Natural killer cell (primary cell): ENCODE data around the gene TEX9. TPM values are rescaled to one million over a fixed set of nuclear protein-coding genes. Genes with fewer than 3 reads are reported as not detected.

ENCODE experiments used
- ATAC-seq, 3 donors: fragments of 150-1000 bp in 2 of 3; fragments of 200-7000 bp in 1 of 3; cut with Tn5 transposase; 1 replicate in 1 of 3; 2 replicates in 2 of 3; pipeline ENCODE4 v1.10.0; 2021; ENCODE audit warnings: mild to moderate bottlenecking in 2 of 3, moderate library complexity in 2 of 3
- DNase-seq, 2 donors: peaks; one replicate each; pipeline versions ENCODE4 v3.0.0 to v3.0.0-alpha.2; 2013 to 2021; ENCODE audit warnings: mixed read lengths in 1 of 2
- H3K27ac ChIP-seq: one replicate; pipeline ENCODE4 v1.5.1; 2013; ENCODE audit warnings: mild to moderate bottlenecking, low read length
- H3K27me3 ChIP-seq: one replicate; pipeline ENCODE4 v1.6.1; 2013; ENCODE audit warnings: low read length; ENCODE audit not compliant: control insufficient read depth, insufficient read depth
- H3K36me3 ChIP-seq: one replicate; pipeline ENCODE4 v1.6.1; 2013; ENCODE audit warnings: low read length; ENCODE audit not compliant: control insufficient read depth, insufficient read depth
- H3K4me1 ChIP-seq: one replicate; pipeline ENCODE4 v1.6.1; 2013; ENCODE audit warnings: low read length; ENCODE audit not compliant: control insufficient read depth, insufficient read depth
- H3K4me3 ChIP-seq: one replicate; pipeline ENCODE4 v1.5.1; 2013; ENCODE audit warnings: low read length
- H3K9me3 ChIP-seq: one replicate; pipeline ENCODE4 v1.6.1; 2013; ENCODE audit warnings: low read length; ENCODE audit not compliant: control insufficient read depth, insufficient read depth
- H3K27ac Mint-ChIP-seq, 2 donors: one replicate each; pipeline ENCODE4 v1.8.0; 2022; ENCODE audit warnings: mild to moderate bottlenecking in 2 of 2, mixed read lengths in 2 of 2, moderate library complexity in 1 of 2
- H3K27me3 Mint-ChIP-seq, 2 donors: one replicate each; pipeline ENCODE4 v1.8.0; 2022; ENCODE audit warnings: low read depth in 2 of 2, mixed read lengths in 2 of 2
- H3K36me3 Mint-ChIP-seq: one replicate; pipeline ENCODE4 v1.8.0; 2022; ENCODE audit warnings: mixed read lengths
- H3K4me1 Mint-ChIP-seq, 2 donors: one replicate each; pipeline ENCODE4 v1.8.0; 2022; ENCODE audit warnings: mixed read lengths in 2 of 2
- H3K4me3 Mint-ChIP-seq: one replicate; pipeline ENCODE4 v1.8.0; 2022; ENCODE audit warnings: mild to moderate bottlenecking, moderate library complexity, mixed read lengths
- H3K9me3 Mint-ChIP-seq, 2 donors: one replicate each; pipeline ENCODE4 v1.8.0; 2022; ENCODE audit warnings: mixed read lengths in 2 of 2
- WGBS: methylation state at CpG from one replicate; pipeline ENCODE4 v1.1.7; 2013; ENCODE audit warnings: missing lambda C conversion rate; ENCODE audit not compliant: insufficient coverage; 5-methylcytosine and 5-hydroxymethylcytosine counted together
- intact Hi-C: fragments of 100-400 bp; cut with micrococcal nuclease; formaldehyde crosslinking; loops from one replicate; pipeline ENCODE4 v1.14.2; 2022
- total RNA-seq, 4 donors: library from RNA; stranded (reverse); fragments of 120-200 nt in 1 of 4; gene quantifications; one replicate each; pipeline versions ENCODE4 v1.2.3 to v1.2.4, GENCODE V29; 2013 to 2022
- TF ChIP-seq, protein P1 (sequence below): fragments of 200-600 bp; IDR thresholded peaks from one replicate; pipeline ENCODE4 v1.8.0; 2022; ENCODE audit warnings: antibody characterized with exemption

Gene TEX9
- total RNA-seq, 3 donors from 2014 or later (not counting 1 experiment from before 2014, with no cell fraction given), result 0.54 to 1.1 (median 1.1) TPM

DNA sequence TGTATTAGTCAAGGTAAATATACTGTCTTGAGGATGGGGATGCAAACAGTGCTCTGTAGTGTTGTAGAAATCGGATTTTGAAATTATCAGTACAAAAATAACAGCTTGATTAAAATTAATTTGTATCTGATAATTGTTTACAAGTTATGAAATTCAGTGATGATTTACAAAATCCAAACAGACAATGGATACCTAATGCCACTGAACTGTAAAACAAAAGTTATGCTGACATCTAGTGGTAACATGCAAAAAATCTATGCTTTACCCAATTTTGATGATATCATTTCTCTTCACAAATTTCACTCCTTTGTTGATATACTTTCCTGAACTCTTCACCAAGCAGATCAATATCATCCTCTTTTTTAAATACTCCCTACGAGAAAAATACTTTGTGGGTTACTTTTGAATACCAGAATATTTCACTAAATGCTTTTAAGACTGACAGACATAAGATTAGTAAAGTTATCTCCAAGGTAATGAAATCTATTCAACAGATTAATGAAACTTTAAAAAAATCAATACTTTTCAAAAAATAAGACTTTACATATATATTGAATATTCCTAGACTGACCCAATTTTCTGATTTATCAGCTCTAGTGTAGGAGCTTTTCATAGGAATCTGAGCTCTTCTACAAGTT, 63.7 kb downstream of the TEX9 start:
- H3K4me3 ChIP-seq, result no peak overlapping the region
- intact Hi-C loops, result loop anchor here (5.0 to 10.0 kb wide), 2 partner anchors 182 to 784 kb away; no protein-coding TSS in a partner anchor
- ATAC-seq, result peak in 1 of 3 donors; percentile 38
- H3K27ac ChIP-seq, result no peak overlapping the region
- H3K9me3 ChIP-seq, result no peaks in the 10 kb centered on the region
- H3K4me1 ChIP-seq, result no peaks in the 10 kb centered on the region
- Mint-ChIP-seq H3K27ac (no peak overlapping the region), H3K4me1 (peaks cover 14 to 18% of the 10 kb centered on the region in 2 donors), H3K4me3 (no peak overlapping the region), H3K9me3 (peaks cover 3 to 5% of the 10 kb centered on the region in 2 donors), H3K36me3 (peaks cover 7% of the 10 kb centered on the region), H3K27me3 (no peaks in the 10 kb centered on the region)
- no peaks in the 10 kb centered on the region for H3K27me3 ChIP-seq
- DNase-seq, result peak in 1 of 2 donors; percentile 30
- H3K36me3 ChIP-seq, result no peaks in the 10 kb centered on the region
- TF ChIP-seq, protein P1, sequence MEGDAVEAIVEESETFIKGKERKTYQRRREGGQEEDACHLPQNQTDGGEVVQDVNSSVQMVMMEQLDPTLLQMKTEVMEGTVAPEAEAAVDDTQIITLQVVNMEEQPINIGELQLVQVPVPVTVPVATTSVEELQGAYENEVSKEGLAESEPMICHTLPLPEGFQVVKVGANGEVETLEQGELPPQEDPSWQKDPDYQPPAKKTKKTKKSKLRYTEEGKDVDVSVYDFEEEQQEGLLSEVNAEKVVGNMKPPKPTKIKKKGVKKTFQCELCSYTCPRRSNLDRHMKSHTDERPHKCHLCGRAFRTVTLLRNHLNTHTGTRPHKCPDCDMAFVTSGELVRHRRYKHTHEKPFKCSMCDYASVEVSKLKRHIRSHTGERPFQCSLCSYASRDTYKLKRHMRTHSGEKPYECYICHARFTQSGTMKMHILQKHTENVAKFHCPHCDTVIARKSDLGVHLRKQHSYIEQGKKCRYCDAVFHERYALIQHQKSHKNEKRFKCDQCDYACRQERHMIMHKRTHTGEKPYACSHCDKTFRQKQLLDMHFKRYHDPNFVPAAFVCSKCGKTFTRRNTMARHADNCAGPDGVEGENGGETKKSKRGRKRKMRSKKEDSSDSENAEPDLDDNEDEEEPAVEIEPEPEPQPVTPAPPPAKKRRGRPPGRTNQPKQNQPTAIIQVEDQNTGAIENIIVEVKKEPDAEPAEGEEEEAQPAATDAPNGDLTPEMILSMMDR, result peak; percentile 40
- no CpG with 5 or more reads among the region's 2 CpGs for WGBS

DNA sequence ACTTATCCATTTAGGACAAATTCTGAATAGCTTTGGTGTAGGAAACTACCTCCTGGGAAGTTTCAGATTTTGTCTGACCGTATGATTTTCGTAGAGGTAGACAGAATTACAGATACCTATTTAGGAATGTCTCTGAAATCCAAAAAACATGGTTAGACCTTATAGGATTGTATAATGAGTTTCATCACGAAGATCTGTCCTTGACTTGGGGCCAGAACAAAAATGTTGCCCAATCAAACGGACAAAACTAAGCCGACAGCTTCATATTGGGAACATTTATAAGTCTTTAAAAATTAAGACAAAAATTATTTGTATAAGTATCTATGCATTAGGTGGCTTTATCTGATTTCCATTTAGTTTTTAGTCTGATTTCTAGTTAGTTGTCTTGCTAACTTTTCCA, 67.1 kb downstream of the TEX9 start:
- no peak overlapping the region for H3K4me3 ChIP-seq
- TF ChIP-seq, protein P1, result no peak
- no peaks in the 10 kb centered on the region for H3K27me3 ChIP-seq
- H3K27me3 Mint-ChIP-seq, result no peaks in the 10 kb centered on the region
- H3K36me3 ChIP-seq, result no peaks in the 10 kb centered on the region
- DNase-seq (no peak), ATAC-seq (no peak)
- H3K27ac Mint-ChIP-seq, result no peak overlapping the region
- H3K9me3 Mint-ChIP-seq, result no peaks in the 10 kb centered on the region
- no peaks in the 10 kb centered on the region for H3K4me1 Mint-ChIP-seq
- intact Hi-C loops, result no loop called here
- 93% methylated on average over 5 of the region's 5 CpGs for WGBS
- H3K4me1 ChIP-seq, result no peaks in the 10 kb centered on the region
- H3K36me3 Mint-ChIP-seq, result no peaks in the 10 kb centered on the region
- H3K9me3 ChIP-seq, result no peaks in the 10 kb centered on the region
- no peak overlapping the region for H3K27ac ChIP-seq
- no peak overlapping the region for H3K4me3 Mint-ChIP-seq

DNA sequence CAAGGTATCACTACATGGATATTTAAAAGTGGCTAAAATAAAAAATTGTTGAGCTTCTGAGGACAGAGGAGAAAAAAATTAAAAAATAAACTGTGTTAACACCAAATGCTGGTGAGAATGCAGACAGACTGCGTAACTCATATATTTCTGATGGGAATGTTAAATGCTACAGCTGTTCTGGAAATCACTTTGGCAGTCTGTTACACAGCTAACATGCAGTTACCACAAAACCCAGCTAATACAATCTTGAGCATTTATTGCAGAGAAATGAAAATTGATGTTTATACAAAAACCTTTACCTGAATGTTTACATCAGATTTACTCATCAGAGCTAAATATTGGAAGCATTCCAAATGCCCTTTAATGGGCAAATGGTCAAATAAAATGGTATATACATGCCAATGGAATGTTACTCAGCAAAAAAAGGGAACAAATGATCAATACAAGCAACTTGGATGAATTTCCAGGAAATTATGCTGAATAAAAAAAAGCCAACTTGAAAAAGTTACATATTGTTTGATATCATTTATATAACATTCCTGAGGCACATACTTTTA, 75.1 kb downstream of the TEX9 start:
- Mint-ChIP-seq H3K4me1 (no peaks in the 10 kb centered on the region), H3K27ac (no peak overlapping the region), H3K36me3 (no peaks in the 10 kb centered on the region), H3K9me3 (no peaks in the 10 kb centered on the region), H3K27me3 (no peaks in the 10 kb centered on the region), H3K4me3 (no peak overlapping the region)
- 83% methylated on average over 1 of the region's 1 CpG for WGBS
- ATAC-seq (no peak), DNase-seq (no peak)
- H3K36me3 ChIP-seq, result no peaks in the 10 kb centered on the region
- no peak overlapping the region for H3K4me3 ChIP-seq
- intact Hi-C loops, result no loop called here
- no peaks in the 10 kb centered on the region for H3K27me3 ChIP-seq
- no peaks in the 10 kb centered on the region for H3K4me1 ChIP-seq
- TF ChIP-seq, protein P1, result no peak
- no peaks in the 10 kb centered on the region for H3K9me3 ChIP-seq
- H3K27ac ChIP-seq, result no peak overlapping the region

DNA sequence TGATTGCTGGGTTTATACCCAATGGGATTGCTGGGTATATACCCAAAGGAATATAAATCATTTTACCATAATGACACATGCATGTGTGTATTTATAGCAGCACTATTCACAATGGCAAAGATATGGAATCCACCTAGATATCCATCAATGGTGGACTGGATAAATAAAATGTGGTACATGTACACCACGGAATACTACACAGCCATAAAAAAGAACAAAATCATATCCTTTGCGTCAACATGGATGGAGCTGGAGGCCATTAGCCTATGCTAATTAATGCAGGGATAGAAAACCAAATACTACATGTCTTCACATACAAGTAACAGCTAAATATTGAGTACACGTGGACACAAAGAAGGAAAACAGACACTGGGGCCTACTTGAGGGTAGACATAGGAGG, 77.1 kb downstream of the TEX9 start:
- intact Hi-C loops, result no loop called here
- Mint-ChIP-seq H3K4me1 (no peaks in the 10 kb centered on the region), H3K27ac (no peak overlapping the region), H3K36me3 (no peaks in the 10 kb centered on the region), H3K4me3 (no peak overlapping the region), H3K27me3 (no peaks in the 10 kb centered on the region), H3K9me3 (no peaks in the 10 kb centered on the region)
- H3K9me3 ChIP-seq, result no peaks in the 10 kb centered on the region
- no peaks in the 10 kb centered on the region for H3K36me3 ChIP-seq
- no peaks in the 10 kb centered on the region for H3K27me3 ChIP-seq
- no peaks in the 10 kb centered on the region for H3K4me1 ChIP-seq
- TF ChIP-seq, protein P1, result no peak
- no peak for DNase-seq
- H3K27ac ChIP-seq, result no peak overlapping the region
- no peak overlapping the region for H3K4me3 ChIP-seq
- 100% methylated on average over 1 of the region's 3 CpGs for WGBS
- no peak for ATAC-seq
